ENCODE measurements around the gene ANKRD29. TPM values are rescaled to one million over a fixed set of nuclear protein-coding genes. Genes with fewer than 3 reads are reported as not detected.

ANKRD29 gene
- total and polyA plus RNA-seq, 9 of the 15 experiments (the other 6 are each of a cell fraction or from before 2014, with no cell fraction given), result 0.36 TPM; not detected in 8

GRCh38 chr18:23553887-23554286 lies 108.8 kb downstream of the ANKRD29 start:
- Histone ChIP-seq H4K20me1 (replicated peaks; ENCODE audit: control insufficient read depth, insufficient read depth, low read length) (no peaks in the 10 kb centered on the region), H3K9ac (ENCODE audit: insufficient read depth in 1 of 2, low read depth in 2 of 2, low read length in 2 of 2) (no peak overlapping the region), H3K27ac (ENCODE audit: extremely low read depth, low read depth, low read length) (no peak overlapping the region), H3K9me3 (replicated peaks; ENCODE audit: control insufficient read depth, insufficient read depth, low read depth, low read length) (no peaks in the 10 kb centered on the region), H3K79me2 (ENCODE audit: control insufficient read depth, insufficient read depth, low read length) (no peaks in the 10 kb centered on the region), H3K4me3 (no peak overlapping the region), H3K9me1 (ENCODE audit: control insufficient read depth, insufficient read depth, low read length) (no peaks in the 10 kb centered on the region), H2AFZ (ENCODE audit: low read depth, low read length) (no peak overlapping the region), H3K4me1 (replicated peaks in 1 of 2; ENCODE audit: control insufficient read depth in 2 of 2, insufficient read depth in 2 of 2, low read length in 2 of 2) (no peaks in the 10 kb centered on the region), H3K36me3 (ENCODE audit: control insufficient read depth, insufficient read depth, low read length) (peaks cover 82% of the 10 kb centered on the region), H3K27me3 (ENCODE audit: control insufficient read depth in 2 of 2, insufficient read depth in 2 of 2, low read length in 2 of 2) (no peaks in the 10 kb centered on the region), H3K4me2 (ENCODE audit: insufficient read depth, low read length) (no peak overlapping the region)
- ATAC-seq (no peak), FAIRE-seq (no peak), DNase-seq (ENCODE audit: extremely low read depth in 1 of 4, low spot score in 3 of 4) (no peak)
- whole genome bisulfite sequencing (ENCODE audit: insufficient coverage, low coverage, missing lambda C conversion rate), result 83% methylated on average over 6 of the region's 6 CpGs
- intact Hi-C loops (cut with micrococcal nuclease) (no loop called here), in situ Hi-C loops (cut with MboI) (no loop called here)
- ChIA-PET CTCF (ENCODE audit: low intra/inter-chr PET ratio) (no interaction called here), POLR2A (interaction anchor here (0.7 to 2.0 kb wide), 6 partner anchors 9 to 354 kb away, joined by 3 to 5 read pairs (median 4); no protein-coding TSS in a partner anchor)
- no TSS peak for BruUV-seq (replicated peaks)
- no peak for TF ChIP-seq TEAD2 (tag; IDR thresholded peaks at IDR 0.05)
- no peak for TF ChIP-seq CXXC5 (CRISPR knock-in tag; IDR thresholded peaks at IDR 0.05)
- TF ChIP-seq TEAD1 (CRISPR knock-in tag; IDR thresholded peaks at IDR 0.05), result no peak
- no peak for TF ChIP-seq ZNF449 (CRISPR knock-in tag; IDR thresholded peaks at IDR 0.05)
- TF ChIP-seq RBBP5 (IDR thresholded peaks at IDR 0.05; ENCODE audit: borderline replicate concordance, insufficient read depth, low read length, poor library complexity, severe bottlenecking), result no peak
- no peak for TF ChIP-seq PML (IDR thresholded peaks at IDR 0.05; ENCODE audit: low read length)
- no peak for TF ChIP-seq KLF1 (tag; IDR thresholded peaks at IDR 0.05)
- TF ChIP-seq MLLT1 (IDR thresholded peaks at IDR 0.05), result no peak
- no peak for TF ChIP-seq HIVEP1 (CRISPR knock-in tag; IDR thresholded peaks at IDR 0.05)
- no peak for TF ChIP-seq ZBTB9 (CRISPR knock-in tag; IDR thresholded peaks at IDR 0.05)
- no peak for TF ChIP-seq ZKSCAN8 (CRISPR knock-in tag; IDR thresholded peaks at IDR 0.05)
- TF ChIP-seq U2AF2 (optimal IDR thresholded peaks at IDR 0.05; ENCODE audit: low read depth, low read length), result no peak
- TF ChIP-seq HDAC8 (tag; IDR thresholded peaks at IDR 0.05), result no peak
- TF ChIP-seq NR2C1 (IDR thresholded peaks at IDR 0.05), result no peak
- TF ChIP-seq NR2C1 (tag; IDR thresholded peaks at IDR 0.05), result no peak
- no peak for TF ChIP-seq ZBTB43 (CRISPR knock-in tag; IDR thresholded peaks at IDR 0.05)
- no peak for TF ChIP-seq NUFIP1 (IDR thresholded peaks at IDR 0.05; ENCODE audit: partially characterized antibody)
